Ovary (tissue), 3 donors: ENCODE results near the gene CYB5B.

Experiments used
- POLR2A ChIP-seq: fragments of 450-650 bp; IDR thresholded peaks from one replicate; pipeline ENCODE4 v1.6.1; 2017; ENCODE audit warnings: antibody characterized with exemption, mild to moderate bottlenecking, moderate library complexity
- TF ChIP-seq, protein P1 (sequence below), 3 donors: fragments of 450-650 bp in 2 of 3; fragments of 200-600 bp in 1 of 3; IDR thresholded peaks; one replicate each; pipeline versions ENCODE4 v1.5.1 to v1.8.0; 2016 to 2022; ENCODE audit warnings: antibody characterized with exemption in 3 of 3, mild to moderate bottlenecking in 1 of 3
- donor health status: DM: no; HTN: no; CAD: no.

- TF ChIP-seq POLR2A, result no peak
- TF ChIP-seq, protein P1, sequence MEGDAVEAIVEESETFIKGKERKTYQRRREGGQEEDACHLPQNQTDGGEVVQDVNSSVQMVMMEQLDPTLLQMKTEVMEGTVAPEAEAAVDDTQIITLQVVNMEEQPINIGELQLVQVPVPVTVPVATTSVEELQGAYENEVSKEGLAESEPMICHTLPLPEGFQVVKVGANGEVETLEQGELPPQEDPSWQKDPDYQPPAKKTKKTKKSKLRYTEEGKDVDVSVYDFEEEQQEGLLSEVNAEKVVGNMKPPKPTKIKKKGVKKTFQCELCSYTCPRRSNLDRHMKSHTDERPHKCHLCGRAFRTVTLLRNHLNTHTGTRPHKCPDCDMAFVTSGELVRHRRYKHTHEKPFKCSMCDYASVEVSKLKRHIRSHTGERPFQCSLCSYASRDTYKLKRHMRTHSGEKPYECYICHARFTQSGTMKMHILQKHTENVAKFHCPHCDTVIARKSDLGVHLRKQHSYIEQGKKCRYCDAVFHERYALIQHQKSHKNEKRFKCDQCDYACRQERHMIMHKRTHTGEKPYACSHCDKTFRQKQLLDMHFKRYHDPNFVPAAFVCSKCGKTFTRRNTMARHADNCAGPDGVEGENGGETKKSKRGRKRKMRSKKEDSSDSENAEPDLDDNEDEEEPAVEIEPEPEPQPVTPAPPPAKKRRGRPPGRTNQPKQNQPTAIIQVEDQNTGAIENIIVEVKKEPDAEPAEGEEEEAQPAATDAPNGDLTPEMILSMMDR (IDR thresholded peaks at IDR 0.05), result no peak
These were observed 22.0 kb upstream of the CYB5B start for GRCh38 chr16:69402439-69402838.
